Measurements from ENCODE around the gene EEF2.
"Not testable (repeated sequence)": the region's sequence is repeated elsewhere in the genome, so short reads cannot be mapped to it uniquely, and the experiment has no call there.

EEF2 gene

DNA sequence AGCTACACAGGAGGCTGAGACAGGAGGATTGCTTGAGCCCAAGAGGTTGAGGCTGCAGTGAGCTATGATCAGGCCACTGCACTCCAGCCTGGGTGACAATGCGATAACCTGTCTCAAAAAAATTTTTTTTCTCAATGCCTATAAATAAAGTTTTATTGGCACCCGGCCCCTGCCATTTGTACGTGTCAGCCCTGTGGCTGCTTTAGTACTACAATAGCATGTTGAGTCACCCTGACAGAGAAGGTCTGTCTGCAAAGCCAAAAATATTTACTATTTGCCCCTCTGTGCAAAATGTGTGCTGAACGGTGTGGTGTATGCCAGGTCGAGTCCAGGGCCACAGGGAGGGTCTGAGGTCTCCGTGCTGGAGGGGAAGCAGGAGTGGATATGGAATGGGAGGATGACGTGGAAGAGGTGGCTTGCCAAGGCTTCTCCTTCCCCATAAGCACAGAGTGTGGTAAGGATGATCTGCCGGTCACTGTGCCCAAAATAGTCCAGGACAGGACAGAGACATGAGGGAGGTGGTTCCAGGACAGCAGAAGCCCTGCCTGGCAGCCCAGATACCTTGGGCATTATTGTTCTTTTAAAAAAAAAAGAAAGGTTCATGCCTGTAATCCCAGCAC, 42.4 kb downstream of the EEF2 start:
- no peak for DNase-seq (ENCODE audit: low read depth)
- H3K4me3 ChIP-seq (ENCODE audit: low read depth, low read length) = no peak overlapping the region
- TF ChIP-seq, protein P1, sequence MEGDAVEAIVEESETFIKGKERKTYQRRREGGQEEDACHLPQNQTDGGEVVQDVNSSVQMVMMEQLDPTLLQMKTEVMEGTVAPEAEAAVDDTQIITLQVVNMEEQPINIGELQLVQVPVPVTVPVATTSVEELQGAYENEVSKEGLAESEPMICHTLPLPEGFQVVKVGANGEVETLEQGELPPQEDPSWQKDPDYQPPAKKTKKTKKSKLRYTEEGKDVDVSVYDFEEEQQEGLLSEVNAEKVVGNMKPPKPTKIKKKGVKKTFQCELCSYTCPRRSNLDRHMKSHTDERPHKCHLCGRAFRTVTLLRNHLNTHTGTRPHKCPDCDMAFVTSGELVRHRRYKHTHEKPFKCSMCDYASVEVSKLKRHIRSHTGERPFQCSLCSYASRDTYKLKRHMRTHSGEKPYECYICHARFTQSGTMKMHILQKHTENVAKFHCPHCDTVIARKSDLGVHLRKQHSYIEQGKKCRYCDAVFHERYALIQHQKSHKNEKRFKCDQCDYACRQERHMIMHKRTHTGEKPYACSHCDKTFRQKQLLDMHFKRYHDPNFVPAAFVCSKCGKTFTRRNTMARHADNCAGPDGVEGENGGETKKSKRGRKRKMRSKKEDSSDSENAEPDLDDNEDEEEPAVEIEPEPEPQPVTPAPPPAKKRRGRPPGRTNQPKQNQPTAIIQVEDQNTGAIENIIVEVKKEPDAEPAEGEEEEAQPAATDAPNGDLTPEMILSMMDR (IDR thresholded peaks at IDR 0.05; ENCODE audit: insufficient read depth, low read depth, low read length, missing control alignments) = no peak

DNA sequence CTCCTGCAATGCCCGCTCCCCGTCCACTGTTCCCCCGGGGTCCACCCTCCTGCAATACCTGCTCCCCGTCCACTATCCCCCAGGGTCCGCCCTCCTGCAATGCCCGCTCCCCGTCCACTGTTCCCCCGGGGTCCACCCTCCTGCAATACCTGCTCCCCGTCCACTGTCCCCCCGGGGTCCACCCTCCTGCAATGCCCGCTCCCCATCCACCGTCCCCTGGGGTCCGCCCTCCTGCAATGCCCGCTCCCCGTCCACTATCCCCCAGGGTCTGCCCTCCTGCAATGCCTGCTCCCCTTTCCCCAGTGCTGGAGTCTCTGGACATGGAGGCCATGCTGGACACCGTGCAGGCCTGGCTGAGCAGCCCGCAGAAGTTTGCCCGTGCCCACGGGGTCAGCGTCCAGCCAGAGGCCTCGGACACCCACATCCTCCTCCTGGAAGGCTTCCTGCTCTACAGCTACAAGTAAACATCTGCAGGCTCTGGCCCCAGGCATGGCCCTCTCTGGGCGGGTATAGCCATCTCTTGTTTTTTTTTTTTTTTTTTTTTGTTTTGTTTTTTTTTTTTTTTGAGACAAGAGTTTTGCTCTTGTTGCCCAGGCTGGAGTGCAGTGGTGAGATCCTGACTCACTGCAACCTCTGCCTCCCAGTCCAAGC, 46.8 kb downstream of the EEF2 start:
- DNase-seq (ENCODE audit: low read depth); H3K4me3 ChIP-seq (ENCODE audit: low read depth, low read length): not testable (repeated sequence)

DNA sequence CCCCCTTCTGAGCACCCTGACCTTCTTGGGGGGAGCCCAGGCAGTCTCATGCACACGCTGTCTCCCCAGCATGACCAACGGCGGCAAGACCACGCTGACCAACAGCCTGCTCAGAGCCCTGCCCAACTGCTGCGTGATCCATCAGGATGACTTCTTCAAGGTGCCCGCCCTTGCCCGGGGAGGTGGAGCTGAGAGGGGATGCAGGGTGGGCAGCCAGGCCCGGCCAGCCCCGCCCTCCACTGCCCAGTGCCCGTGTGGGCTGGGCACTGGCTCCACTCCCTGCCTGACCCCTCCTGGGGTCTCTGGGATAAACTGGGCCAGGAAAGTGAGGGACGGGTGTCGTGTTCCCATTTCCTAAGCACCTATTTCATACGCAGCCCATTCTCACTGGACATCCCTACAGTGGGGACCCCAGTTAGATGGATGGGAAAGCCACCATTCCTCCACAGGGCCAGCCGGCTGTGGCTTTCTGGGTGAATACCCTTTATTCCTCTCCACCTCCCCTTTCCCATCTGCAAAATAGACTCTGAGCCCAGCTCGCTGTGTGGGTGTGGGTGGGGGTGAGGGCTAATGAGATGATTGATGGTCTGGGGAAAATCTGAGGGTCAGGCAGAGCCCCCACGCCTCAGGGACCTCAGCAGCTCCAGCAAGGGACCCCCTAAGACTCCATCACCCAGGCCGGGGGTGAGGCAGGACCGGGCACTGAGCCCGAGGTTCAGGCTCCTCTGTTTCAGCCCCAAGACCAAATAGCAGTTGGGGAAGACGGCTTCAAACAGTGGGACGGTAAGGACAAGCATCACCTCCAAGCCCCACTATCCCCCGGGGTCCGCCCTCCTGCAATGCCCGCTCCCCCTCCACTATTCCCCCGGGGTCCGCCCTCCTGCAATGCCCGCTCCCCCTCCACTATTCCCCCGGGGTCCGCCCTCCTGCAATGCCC, 48.5 kb downstream of the EEF2 start:
- H3K4me3 ChIP-seq (ENCODE audit: low read depth, low read length) = no peak overlapping the region
- TF ChIP-seq, protein P1 (IDR thresholded peaks at IDR 0.05; ENCODE audit: insufficient read depth, low read depth, low read length, missing control alignments) = no peak
- no peak for DNase-seq (ENCODE audit: low read depth)

DNA sequence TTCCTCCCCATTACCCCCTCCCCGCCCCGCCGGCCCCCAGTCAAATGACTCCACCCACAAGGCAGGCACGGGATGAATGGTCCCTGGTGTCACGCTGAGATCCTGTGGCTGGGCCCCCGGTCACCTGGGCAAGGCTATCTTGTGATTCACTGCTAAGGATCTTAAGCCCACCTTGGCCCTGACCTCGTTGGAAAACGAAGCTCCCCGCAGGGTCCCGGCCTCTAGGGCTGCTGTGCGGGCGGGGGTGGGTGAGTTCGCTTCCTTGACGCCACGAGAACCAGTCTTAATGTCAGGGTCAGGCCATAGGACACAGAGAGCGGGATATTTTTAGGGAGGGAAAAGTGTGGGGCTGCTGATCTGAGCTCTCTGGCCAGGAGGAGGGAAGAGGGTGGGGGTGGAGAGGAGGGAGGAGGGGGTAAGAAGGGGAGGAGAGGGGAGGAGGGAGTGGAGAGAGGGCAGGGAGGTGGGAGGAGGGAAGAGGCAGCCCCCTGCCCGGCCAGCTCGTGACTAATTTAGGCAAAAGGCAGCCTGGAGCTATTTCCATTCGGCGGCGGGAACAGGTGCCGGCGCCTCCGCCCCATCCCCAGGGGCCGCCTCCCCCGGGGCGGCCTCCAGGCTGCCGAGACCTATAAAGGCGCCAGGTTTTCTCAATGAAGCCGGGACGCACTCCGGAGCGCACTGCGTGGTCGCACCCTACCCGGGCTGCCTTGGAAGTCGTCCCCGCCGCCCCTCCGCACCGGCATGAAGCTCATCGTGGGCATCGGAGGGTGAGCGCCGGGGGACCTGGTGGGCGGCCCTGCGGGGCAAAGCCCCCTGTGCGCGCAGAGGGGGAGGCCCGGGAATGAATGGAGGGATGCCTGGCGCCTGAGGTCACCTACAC, 52.1 kb downstream of the EEF2 start, which contains the start of gene NMRK2:
NMRK2 (plus strand) TSS at position 139 of the 880 bp plus-strand sequence; CDS start at position 742, 603 bp downstream.
- no peak within 1 kb of the TSS for H3K4me3 ChIP-seq (ENCODE audit: low read depth, low read length)
- no peak for DNase-seq (ENCODE audit: low read depth)
- TF ChIP-seq, protein P1 (IDR thresholded peaks at IDR 0.05; ENCODE audit: insufficient read depth, low read depth, low read length, missing control alignments) = no peak

DNA sequence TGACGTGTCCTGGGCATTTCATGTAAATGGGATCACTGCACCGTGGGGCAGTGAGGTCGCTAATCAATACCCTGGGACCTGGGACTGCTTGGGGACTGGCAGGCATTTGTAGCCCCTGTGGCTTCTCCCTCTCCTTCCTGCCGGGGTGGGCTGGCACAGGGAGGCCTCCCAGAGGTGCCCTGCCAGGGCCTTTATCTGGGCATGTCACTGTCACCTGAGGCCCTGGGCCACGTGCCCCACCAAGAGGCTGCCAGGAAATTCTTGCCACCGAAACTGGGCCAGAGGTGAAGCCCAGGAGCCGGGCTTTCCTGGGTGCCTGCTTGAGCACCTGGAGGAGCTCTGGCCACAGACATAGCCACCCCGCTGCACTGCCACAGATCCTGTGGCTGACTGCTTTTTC, 54.2 kb downstream of the EEF2 start:
- DNase-seq (ENCODE audit: low read depth) = no peak
- TF ChIP-seq, protein P1 (IDR thresholded peaks at IDR 0.05; ENCODE audit: insufficient read depth, low read depth, low read length, missing control alignments) = no peak
- H3K4me3 ChIP-seq (ENCODE audit: low read depth, low read length) = no peak overlapping the region
